Measurements from ENCODE around the gene FNIP1.
"Not testable (repeated sequence)": the region's sequence is repeated elsewhere in the genome, so short reads cannot be mapped to it uniquely, and the experiment has no call there.

The FNIP1 gene

DNA sequence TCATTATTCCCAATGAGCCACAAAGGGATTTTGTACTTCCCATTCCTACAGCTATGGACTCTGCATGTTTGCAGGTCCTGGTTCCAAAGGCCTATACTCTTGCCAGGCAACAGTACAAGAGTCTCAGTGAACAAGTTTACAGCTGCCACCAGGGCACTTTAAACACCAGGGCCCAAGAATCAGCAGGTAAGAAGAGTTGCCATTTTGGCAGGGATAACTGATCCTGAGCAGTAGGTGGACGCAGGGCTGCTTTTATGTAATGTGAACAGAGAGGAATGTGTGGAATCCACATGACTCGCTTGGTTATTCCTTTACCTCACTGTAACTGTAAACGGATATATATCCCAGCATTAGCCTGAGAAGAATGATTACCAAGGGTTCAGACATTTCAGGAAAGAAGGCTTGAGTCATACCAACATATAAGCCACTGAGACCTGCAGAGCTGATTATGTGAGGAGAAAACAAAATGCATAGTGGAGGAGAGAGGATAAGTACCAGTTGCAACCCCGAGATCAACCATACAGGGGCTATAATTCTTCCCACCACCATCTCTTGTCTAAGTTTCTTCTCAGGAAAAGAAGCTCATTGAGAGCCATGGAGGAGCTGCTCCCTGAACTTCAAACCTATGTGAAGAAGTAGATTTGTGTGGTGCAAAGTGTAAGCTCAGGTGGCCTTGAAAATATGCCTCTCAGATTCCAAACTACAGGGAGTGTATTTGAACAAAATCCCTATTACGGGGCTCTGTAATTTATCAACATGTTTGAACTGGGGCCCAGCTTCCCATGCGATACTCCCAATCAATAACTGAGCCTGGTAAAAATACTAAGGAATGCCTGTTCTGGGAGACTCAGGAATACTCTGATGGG, 186.4 kb downstream of the FNIP1 start:
- no peak for DNase-seq (ENCODE audit: low read depth in 2 of 2, low spot score in 1 of 2)

DNA sequence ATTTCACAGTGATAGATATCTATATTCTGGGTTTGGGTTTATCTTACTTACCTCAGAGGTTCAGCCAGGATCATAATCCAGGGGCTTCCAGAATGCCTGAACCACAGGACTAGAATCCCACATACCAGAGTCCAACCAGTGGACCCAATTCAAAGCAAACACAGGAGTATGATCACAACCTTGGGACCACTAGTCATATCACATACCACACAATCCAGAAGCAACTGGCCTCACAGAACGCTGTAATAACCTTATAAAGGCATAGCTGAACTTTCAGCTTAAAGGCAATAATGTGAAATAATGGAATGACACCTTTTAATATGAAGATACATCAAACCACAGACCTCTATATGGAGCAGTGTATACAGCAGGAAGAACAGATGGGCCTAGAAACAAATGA, 187.0 kb downstream of the FNIP1 start:
- DNase-seq (ENCODE audit: low read depth in 2 of 2, low spot score in 1 of 2) = no peak

DNA sequence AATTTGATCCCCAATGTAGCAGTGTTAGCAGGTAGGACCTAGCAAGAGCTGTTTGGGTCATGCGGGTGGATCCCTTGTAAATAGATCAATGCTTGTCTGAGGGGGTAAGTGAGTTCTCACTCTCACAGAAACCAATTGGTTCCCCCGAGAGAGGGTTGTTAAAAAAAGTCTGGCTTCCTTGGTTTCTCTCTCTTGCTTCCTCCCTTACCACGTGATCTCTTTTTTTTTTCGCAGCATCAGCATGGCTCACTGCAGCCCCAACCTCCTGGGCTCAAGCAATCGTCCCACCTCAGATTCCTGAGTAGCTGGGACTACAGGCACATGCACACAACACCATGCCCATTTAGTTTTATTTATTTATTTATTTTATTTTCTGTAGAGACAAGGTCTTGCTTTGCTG, 188.2 kb downstream of the FNIP1 start:
- no peak for DNase-seq (ENCODE audit: low read depth in 2 of 2, low spot score in 1 of 2)

DNA sequence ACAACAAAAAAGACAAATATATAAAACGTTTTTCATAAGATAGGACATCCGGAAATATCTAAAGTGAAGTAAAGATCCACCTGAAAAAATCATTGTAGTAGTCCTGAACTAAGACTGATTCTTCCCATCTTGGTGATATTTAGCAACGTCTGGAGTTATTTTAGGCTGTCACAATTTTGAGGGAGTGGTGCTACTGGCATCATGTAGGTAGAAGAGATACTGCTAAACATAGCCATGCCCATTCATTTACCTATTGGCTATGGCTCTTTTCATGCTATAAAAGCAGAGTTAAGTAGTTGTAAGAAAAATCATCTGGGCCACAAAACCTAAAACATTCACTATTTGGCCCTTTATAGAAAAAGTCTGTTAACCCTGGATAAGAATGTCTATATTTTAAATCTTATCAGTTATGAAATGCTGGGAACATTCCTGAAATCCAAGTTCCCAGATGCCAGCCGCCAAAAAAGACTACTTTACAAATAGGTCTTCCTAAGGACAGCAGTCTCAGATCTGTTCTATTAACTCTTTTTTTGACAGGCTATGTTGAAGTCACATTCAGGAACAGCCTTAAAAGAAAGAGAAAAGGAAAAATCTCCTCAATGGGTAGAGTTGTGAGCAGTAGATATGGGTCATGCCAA, 188.8 kb downstream of the FNIP1 start:
- no peak for DNase-seq (ENCODE audit: low read depth in 2 of 2, low spot score in 1 of 2)

DNA sequence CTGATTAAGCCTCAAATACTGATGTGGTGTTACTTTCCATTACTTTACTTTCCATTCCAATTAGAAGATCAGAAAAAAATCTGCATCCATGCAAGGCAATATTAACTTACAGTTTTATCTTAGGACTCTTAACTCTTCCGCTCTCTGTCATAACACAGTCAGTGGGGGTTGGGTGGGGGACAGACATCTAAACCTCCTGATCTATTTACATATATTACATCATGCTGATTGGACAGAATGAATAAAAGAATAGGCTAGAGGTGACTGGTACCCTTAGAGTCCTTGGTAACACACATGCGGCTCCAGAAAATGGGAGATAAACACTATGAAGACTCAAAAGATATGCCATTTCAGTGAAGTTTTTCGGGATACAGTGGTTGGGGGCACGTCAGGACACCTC, 189.4 kb downstream of the FNIP1 start:
- DNase-seq (ENCODE audit: low read depth in 2 of 2, low spot score in 1 of 2) = no peak

DNA sequence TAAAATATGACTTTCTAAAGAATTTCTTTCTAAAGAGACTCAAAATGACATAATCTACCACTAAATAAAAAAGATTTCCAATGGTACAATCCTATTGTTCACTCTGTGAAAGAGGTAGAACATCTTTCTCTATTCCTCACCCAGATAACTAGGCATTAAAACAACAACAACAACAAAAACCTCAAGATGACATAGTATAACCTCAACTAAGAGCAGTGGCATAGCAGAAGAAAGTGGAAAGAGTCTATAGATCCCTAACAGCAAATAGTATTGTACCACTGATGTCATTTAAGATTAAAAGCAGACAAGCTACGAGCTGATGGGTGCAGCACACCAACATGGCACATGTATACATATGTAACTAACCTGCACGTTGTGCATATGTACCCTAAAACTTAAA, 191.7 kb downstream of the FNIP1 start:
- no peak for DNase-seq (ENCODE audit: low read depth in 2 of 2, low spot score in 1 of 2)

DNA sequence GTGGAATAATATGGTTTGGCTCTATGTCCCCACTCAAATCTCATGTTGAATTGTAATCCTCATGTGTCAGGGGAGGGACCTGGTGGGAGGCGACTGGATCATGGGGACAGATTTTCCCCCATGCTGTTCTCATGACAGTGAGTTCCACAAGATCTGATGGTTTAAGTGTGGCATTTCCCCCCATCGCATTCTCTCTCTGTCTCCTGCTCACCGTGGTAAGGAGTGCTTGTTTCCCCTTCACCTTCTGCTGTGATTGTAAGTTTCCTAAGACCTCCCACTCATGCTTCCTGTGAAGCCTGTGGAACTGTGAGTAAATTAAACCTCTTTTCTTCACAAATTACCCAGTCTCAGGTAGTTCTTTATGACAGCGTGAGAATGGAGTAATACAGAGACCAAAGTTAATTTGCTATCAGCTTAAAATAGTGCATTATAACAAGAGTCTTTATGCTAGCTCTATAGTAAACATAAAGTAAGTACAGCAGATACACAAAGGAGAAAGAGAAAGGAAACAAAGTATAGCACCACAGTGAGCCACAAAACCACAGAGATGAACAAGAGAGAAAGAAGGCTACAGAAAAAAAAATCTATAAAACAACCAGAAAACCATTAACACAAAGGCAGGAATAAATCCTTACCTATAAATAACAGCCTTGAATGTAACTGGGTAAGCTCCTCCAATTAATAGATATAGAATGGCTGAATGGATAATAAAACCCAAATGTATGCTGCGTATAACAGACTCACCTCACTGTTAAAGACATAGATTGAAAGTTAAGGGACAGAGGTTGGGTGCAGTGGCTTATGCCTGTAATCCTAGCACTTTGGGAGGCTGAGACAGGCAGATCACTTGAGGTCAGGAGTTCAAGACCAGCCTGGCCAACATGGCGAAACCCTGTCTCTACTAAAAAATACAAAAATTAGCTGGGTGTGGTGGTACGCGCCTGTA, 201.5 kb downstream of the FNIP1 start:
- no peak for DNase-seq (ENCODE audit: low read depth in 2 of 2, low spot score in 1 of 2)

DNA sequence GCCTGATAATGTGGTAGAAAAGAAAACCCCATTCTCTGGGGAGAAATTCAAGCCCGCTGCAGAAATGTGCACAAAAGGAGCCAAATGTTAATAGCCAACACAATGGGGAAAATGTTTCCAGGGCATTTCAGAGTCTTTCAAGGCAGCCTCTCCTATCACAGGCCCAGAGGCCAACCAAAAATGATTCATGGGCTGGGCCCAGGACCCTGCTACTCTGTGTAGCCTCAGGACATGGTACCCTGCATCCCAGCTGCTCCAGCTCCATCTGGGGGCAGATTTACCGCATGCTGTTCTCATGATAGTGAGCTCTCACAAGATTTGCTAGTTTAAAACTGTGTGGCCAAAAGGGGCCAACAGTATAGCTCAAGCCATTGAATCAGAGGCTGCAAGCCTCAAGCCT, 202.9 kb downstream of the FNIP1 start:
- DNase-seq (ENCODE audit: low read depth in 2 of 2, low spot score in 1 of 2) = no peak

DNA sequence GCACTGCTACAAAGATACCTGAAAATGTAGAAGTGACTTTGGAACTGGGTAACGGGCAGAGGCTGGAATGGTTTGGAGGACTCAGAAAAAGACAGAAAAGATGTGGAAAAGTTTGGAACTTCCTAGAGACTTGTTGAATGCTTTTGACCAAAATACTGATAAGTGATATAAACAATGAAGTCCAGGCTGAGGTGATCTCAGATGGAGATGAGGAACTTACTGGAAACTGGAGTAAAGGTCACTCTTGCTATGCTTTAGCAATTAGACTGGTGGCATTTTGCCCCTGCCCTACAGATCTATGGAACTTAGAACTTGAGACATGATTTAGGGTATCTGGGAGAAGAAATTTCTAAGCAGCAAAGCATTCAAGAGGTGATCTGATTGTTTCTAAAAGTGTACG, 203.4 kb downstream of the FNIP1 start:
- DNase-seq (ENCODE audit: low read depth in 2 of 2, low spot score in 1 of 2) = not testable (repeated sequence)

Data from stimulated activated CD8-positive, alpha-beta memory T cell treated with anti-CD3 and anti-CD28 coated beads, Interleukin-4, amount 100 ng/mL, for 4 hours (primary cell).